SK-N-MC (cell line): ENCODE measurements around the gene ZC4H2.

ENCODE experiments used
- EZH2 ChIP-seq: fragments of 200-600 bp; sonication (generic); IDR thresholded peaks from one replicate; pipeline ENCODE4 v1.6.1; 2017; ENCODE audit warnings: antibody characterized with exemption
- POLR2AphosphoS5 ChIP-seq: IDR thresholded peaks from 2 replicates; pipeline ENCODE4 v1.6.1; 2012; ENCODE audit warnings: mild to moderate bottlenecking, low read depth, low read length, borderline replicate concordance

DNA sequence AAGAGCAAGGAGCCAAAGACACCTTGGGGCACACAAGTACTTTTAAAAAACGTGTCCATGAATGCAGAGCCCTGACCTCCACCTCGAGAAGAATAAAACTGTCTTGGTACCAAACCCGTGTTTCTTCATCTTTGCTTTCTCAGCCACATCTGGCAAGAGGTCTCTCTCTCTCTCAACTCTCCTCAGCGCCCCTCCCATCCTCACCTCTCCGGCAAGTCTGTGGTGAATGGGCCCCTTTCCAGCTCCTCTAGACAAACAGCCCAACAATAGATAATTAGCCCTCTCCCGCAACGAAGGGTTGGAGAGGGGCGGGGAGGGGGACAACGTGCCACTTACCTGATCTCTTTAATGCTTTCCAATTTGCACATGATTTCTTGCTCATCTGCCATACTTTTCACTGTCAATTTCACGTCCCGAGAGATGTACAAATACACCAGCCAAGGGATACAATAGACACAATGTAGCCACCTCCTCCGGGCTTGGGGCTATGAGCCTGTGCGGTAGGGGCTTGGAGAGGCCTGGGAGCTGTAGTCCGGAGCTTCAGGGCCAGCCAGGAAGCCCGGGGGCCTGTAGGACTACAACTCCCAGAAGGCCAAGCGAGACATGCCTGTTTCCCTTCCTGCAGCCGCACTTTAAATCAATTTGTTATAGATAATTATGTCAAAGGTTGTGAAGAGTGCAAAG, at the start of gene ZC4H2:
- TF ChIP-seq EZH2 (no peak), POLR2AphosphoS5 (no peak)
